Pancreas (tissue), 10 donors: ENCODE measurements around the gene RNF167. TPM values are rescaled to one million over a fixed set of nuclear protein-coding genes. Genes with fewer than 3 reads are reported as not detected.

Experiments used
- ATAC-seq, 4 donors: fragments of 200-7000 bp; cut with Tn5 transposase; one replicate each; pipeline versions ENCODE4 v1.8.0 to v1.9.1; 2020; ENCODE audit warnings: mild to moderate bottlenecking in 4 of 4, moderate library complexity in 4 of 4
- DNase-seq, 6 donors: peaks; one replicate each; pipeline ENCODE4 v3.0.0-alpha.2; 2020
- FAIRE-seq: peaks from 2 replicates; lab custom pipeline; 2012; peaks lifted over from hg19 to GRCh38; lab: Jason Lieb, UNC
- H3K27ac ChIP-seq, 4 donors: fragments of 200-600 bp; sonication (generic); 1 replicate in 3 of 4; 2 replicates in 1 of 4; pipeline versions ENCODE4 v1.5.0 to v1.8.0; 2020
- H3K27me3 ChIP-seq, 4 donors: fragments of 200-600 bp; one replicate each; pipeline ENCODE4 v1.8.0; 2021
- H3K36me3 ChIP-seq, 3 donors: fragments of 200-600 bp; sonication (generic) in 1 of 3; one replicate each; pipeline versions ENCODE4 v1.5.0 to v1.8.0; 2020 to 2021
- H3K4me1 ChIP-seq, 3 donors: fragments of 200-600 bp; one replicate each; pipeline ENCODE4 v1.8.0; 2021
- H3K4me3 ChIP-seq, 4 donors: fragments of 200-600 bp; sonication (generic) in 2 of 4; one replicate each; pipeline versions ENCODE4 v1.5.0 to v1.8.0; 2020 to 2021
- H3K9me3 ChIP-seq, 4 donors: fragments of 200-600 bp; one replicate each; pipeline ENCODE4 v1.8.0; 2021
- WGBS, 2 donors: extraction: QIAGEN DNeasy Blood & Tissue Kit; methylation state at CpG; one replicate each; pipeline ENCODE4 v1.1.7; 2013; 5-methylcytosine and 5-hydroxymethylcytosine counted together
- intact Hi-C, 3 donors: fragments of 100-400 bp; cut with DNase I; formaldehyde crosslinking; loops; one replicate each; pipeline versions ENCODE4 v1.11.1 to v1.14.2; 2022
- polyA plus RNA-seq, 2 donors: library from polyadenylated mRNA; stranded (reverse); fragments of 200-250 nt; gene quantifications; one replicate each; pipeline ENCODE4 v1.2.3, GENCODE V29; 2013
- total RNA-seq, 6 donors: library from RNA; stranded (reverse); fragmentation: NEBNext Ultra II Directional in 4 of 6; extraction: Animal tissue kit (Norgen Biotek cat#: 25700) in 4 of 6; gene quantifications; one replicate each; pipeline versions ENCODE4 v1.2.1 to v1.2.4, GENCODE V29; 2021 to 2023
- TF ChIP-seq, protein P1 (sequence below), 4 donors: fragments of 200-600 bp; sonication (generic) in 3 of 4; IDR thresholded peaks; one replicate each; pipeline versions ENCODE4 v1.5.0 to v1.8.0; 2021; ENCODE audit warnings: antibody characterized with exemption in 4 of 4
- donor health status: healthy with polysubstance abuse.
- donor health status: DM: no; HTN: no; CAD: no; lungs with moderate emphysema.
- donor health status: DM: no; HTN: no; CAD: no.
- donor health status: control.
- donor health status: control.
- donor health status: Bipolar disorder and iron deficiency.
- donor health status: DM: yes; HTN: yes; CAD: no.
- donor health status: DM: no; HTN: no; CAD: no.
- donor health status: DM: no; HTN: no; CAD: no.
- donor health status: DM: yes; HTN: yes; CAD: no.

RNF167 gene
- total and polyA plus RNA-seq, 8 donors = 40.8 to 118 (median 53.0) TPM

DNA sequence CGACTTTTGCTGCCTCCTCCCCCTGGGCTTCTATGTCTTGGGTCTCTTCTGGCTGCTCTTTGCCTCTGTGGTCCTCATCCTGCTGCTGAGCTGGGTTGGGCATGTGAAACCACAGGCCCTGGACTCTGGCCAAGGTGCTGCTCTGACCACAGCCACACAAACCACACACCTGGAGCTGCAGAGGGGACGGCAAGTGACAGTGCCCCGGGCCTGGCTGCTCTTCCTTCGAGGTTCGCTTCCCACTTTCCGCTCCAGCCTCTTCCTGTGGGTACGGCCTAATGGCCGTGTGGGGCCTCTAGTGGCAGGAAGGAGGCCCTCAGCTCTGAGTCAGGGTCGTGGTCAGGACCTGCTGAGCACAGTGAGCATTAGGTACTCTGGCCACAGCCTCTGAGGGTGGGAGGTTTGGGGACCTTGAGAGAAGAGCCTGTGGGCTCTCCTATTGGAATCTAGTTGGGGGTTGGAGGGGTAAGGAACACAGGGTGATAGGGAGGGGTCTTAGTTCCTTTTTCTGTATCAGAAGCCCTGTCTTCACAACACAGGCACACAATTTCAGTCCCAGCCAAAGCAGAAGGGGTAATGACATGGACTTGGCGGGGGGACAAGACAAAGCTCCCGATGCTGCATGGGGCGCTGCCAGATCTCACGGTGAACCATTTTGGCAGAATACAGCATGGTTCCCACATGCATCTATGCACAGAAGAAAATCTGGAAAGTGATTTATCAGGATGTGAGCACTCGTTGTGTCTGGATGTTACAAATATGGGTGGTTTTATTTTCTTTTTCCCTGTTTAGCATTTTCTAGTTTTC is 5.7 kb upstream of the RNF167 start:
- WGBS, 2 donors = 17 to 21% methylated on average over 14 of the region's 14 CpGs
- FAIRE-seq = no peak

DNA sequence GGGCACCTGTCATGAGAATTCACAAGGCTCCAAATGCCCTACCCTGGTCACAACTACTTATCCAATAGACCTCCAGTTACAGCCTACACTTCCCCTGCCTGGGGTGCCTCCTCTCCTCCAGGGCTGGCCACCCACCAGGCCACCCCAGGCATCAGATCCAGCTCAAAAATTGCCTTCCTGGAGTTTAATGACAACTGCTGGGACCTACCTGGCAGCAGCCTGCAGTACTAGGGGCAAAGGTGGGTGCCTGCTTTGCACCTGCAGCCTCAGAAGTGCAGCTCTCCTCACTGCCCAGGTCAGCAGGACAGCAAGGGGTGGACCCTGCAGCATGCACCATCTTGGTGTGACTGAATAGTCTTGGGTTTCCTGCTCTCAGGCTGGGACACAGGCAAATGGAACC is 4.4 kb upstream of the RNF167 start:
- H3K27ac ChIP-seq = no peak overlapping the region
- FAIRE-seq = no peak

More for the DNA sequence above, 5.7 kb upstream of the RNF167 start:
- Histone ChIP-seq H3K27ac (no peak overlapping the region), H3K36me3 (peaks cover 0 to 7% (median 6%) of the 10 kb centered on the region in 3 donors), H3K4me1 (peaks cover 0 to 12% (median 7%) of the 10 kb centered on the region in 3 donors), H3K9me3 (no peaks in the 10 kb centered on the region), H3K4me3 (no peak overlapping the region), H3K27me3 (no peaks in the 10 kb centered on the region)
- TF ChIP-seq, protein P1, sequence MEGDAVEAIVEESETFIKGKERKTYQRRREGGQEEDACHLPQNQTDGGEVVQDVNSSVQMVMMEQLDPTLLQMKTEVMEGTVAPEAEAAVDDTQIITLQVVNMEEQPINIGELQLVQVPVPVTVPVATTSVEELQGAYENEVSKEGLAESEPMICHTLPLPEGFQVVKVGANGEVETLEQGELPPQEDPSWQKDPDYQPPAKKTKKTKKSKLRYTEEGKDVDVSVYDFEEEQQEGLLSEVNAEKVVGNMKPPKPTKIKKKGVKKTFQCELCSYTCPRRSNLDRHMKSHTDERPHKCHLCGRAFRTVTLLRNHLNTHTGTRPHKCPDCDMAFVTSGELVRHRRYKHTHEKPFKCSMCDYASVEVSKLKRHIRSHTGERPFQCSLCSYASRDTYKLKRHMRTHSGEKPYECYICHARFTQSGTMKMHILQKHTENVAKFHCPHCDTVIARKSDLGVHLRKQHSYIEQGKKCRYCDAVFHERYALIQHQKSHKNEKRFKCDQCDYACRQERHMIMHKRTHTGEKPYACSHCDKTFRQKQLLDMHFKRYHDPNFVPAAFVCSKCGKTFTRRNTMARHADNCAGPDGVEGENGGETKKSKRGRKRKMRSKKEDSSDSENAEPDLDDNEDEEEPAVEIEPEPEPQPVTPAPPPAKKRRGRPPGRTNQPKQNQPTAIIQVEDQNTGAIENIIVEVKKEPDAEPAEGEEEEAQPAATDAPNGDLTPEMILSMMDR (IDR thresholded peaks at IDR 0.05) = no peak
- intact Hi-C loops = loop anchor here in 1 of 3 donors (10.0 kb wide), 1 partner anchor 50 kb away; the partner anchor contains the start of gene CAMTA2
- peak in 4 of 6 donors; percentile 33 to 73 (median 60) for DNase-seq
- ATAC-seq = peak in 3 of 4 donors; percentile 47 to 57 (median 50)

DNA sequence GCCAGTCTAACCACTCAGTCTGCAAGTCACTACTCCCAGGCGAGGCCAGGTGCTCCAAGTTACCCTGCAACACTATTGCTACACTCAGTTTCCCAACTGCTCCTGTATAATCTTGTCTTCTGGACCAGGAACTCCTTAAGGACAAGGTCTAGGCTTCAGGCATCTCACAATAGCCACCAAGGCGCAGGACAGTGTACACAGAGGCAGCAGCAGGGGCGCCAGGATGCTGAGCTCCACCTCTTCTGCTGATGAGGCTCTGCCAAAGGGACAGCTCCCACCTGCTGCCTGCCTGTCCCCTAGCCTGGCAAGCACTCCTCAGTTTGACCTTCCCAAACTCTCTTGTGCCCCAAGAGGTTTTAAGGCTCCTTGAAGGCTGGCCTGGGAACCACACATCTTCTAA is 3.6 kb upstream of the RNF167 start:
- ATAC-seq = no peak
- intact Hi-C loops = loop anchor here in 1 of 3 donors (10.0 kb wide), 1 partner anchor 48 kb away; the partner anchor contains the start of gene CAMTA2
- peak in 1 of 6 donors; percentile 38 for DNase-seq

More for the DNA sequence above, 4.4 kb upstream of the RNF167 start:
- H3K4me1 ChIP-seq = peaks cover 0 to 12% (median 7%) of the 10 kb centered on the region in 3 donors
- H3K27me3 ChIP-seq = no peaks in the 10 kb centered on the region
- peaks cover 0 to 7% (median 6%) of the 10 kb centered on the region in 3 donors for H3K36me3 ChIP-seq
- ATAC-seq (no peak), DNase-seq (peak in 1 of 6 donors; percentile 15)
- H3K9me3 ChIP-seq = no peaks in the 10 kb centered on the region
- no peak overlapping the region for H3K4me3 ChIP-seq
- TF ChIP-seq, protein P1 (IDR thresholded peaks at IDR 0.05) = no peak
- intact Hi-C loops = loop anchor here in 1 of 3 donors (10.0 kb wide), 1 partner anchor 49 kb away; the partner anchor contains the start of gene CAMTA2

DNA sequence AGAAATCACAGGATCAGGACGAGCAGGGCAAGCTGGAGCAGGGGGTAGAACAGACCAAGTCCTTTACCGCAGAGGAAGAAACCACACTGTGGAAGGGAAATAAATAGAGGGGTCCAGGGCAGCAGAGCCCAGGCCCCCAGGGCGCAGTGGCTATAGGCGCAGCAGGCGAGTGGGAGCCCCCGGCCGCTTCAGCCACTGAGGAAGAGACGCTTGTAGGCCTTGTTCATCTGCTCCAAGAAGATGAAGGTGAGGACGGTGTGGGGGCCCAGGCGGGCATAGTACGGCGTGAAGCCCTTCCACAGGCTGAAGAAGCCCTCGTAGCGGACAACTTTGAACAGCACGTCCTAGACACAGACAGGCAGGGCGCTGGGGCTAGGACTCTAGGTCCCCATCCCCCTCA is 2.5 kb upstream of the RNF167 start:
- Histone ChIP-seq H3K27me3 (no peaks in the 10 kb centered on the region), H3K27ac (no peak overlapping the region), H3K36me3 (peaks cover 0 to 7% (median 7%) of the 10 kb centered on the region in 3 donors), H3K4me1 (peaks cover 5 to 23% (median 15%) of the 10 kb centered on the region in 3 donors), H3K4me3 (no peak overlapping the region), H3K9me3 (no peaks in the 10 kb centered on the region)
- TF ChIP-seq, protein P1 (IDR thresholded peaks at IDR 0.05) = no peak
- 94 to 95% methylated on average over 16 of the region's 16 CpGs for WGBS, 2 donors
- ATAC-seq (no peak), FAIRE-seq (no peak), DNase-seq (peak in 1 of 6 donors; percentile 9)
- intact Hi-C loops = loop anchor here in 1 of 3 donors (10.0 kb wide), 1 partner anchor 47 kb away; the partner anchor contains the start of gene CAMTA2

More for the DNA sequence above, 3.6 kb upstream of the RNF167 start:
- TF ChIP-seq, protein P1 (IDR thresholded peaks at IDR 0.05) = no peak
- Histone ChIP-seq H3K4me3 (no peak overlapping the region), H3K27me3 (no peaks in the 10 kb centered on the region), H3K36me3 (peaks cover 0 to 7% (median 6%) of the 10 kb centered on the region in 3 donors), H3K27ac (no peak overlapping the region), H3K9me3 (no peaks in the 10 kb centered on the region), H3K4me1 (peaks cover 4 to 17% (median 11%) of the 10 kb centered on the region in 3 donors)
- no peak for FAIRE-seq
- WGBS, 2 donors = 86 to 89% methylated on average over 3 of the region's 3 CpGs
